ENCODE data around the gene DYRK1A.
"Not testable (repeated sequence)": the region's sequence is repeated elsewhere in the genome, so short reads cannot be mapped to it uniquely, and the experiment has no call there.

DNA sequence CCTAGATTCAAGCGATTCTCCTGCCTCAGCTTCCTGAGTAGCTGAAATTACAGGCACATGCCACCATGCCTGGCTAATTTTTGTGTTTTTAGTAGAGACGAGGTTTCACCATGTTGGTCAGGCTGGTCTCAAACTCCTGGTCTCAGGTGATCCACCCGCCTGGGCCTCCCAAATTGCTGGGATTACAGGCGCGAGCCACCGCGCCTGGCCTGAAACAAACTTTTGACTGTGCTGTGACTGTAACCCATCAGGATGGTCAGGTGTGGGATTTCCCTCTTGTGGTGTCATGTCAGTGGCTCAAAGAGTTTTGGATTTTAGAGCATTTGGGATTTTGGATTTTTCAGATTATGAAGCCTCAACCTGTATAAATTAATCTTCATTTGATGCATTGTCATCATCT is 38.4 kb upstream of the DYRK1A start:
- not testable (repeated sequence) for TF ChIP-seq POLR2A (IDR thresholded peaks at IDR 0.05; ENCODE audit: low read length); GATA1 (IDR thresholded peaks at IDR 0.05; ENCODE audit: low read depth, low read length)

Data from erythroblast (primary cell).